Ishikawa (cell line): ENCODE data around the gene UBXN1.

Experiments used
- CEBPB ChIP-seq: IDR thresholded peaks from 2 replicates; pipeline ENCODE4 v1.6.1; 2012
- CREB1 ChIP-seq: IDR thresholded peaks from 2 replicates; pipeline ENCODE4 v1.6.1; 2012; ENCODE audit warnings: low read depth
- EGR1 ChIP-seq: IDR thresholded peaks from 2 replicates; pipeline ENCODE4 v1.6.1; 2012
- EP300 ChIP-seq: IDR thresholded peaks from 2 replicates; pipeline ENCODE4 v1.6.1; 2012; ENCODE audit warnings: borderline replicate concordance
- FOXM1 ChIP-seq: IDR thresholded peaks from 2 replicates; pipeline ENCODE4 v1.6.1; 2012; ENCODE audit warnings: low read depth, borderline replicate concordance
- MAX ChIP-seq: IDR thresholded peaks from 2 replicates; pipeline ENCODE4 v1.6.1; 2012
- NFIC ChIP-seq: IDR thresholded peaks from 2 replicates; pipeline ENCODE4 v1.6.1; 2012
- RAD21 ChIP-seq: IDR thresholded peaks from 2 replicates; pipeline ENCODE4 v1.6.1; 2012; ENCODE audit warnings: low read depth
- REST ChIP-seq: IDR thresholded peaks from 2 replicates; pipeline ENCODE4 v1.6.1; 2012; ENCODE audit warnings: low read depth, mild to moderate bottlenecking
- TAF1 ChIP-seq: IDR thresholded peaks from 2 replicates; pipeline ENCODE4 v1.6.1; 2012; ENCODE audit warnings: low read depth, mild to moderate bottlenecking
- TCF12 ChIP-seq: IDR thresholded peaks from 2 replicates; pipeline ENCODE4 v1.6.1; 2012; ENCODE audit warnings: low read depth
- TEAD4 ChIP-seq: IDR thresholded peaks from 2 replicates; pipeline ENCODE4 v1.6.1; 2012
- USF1 ChIP-seq: IDR thresholded peaks from 2 replicates; pipeline ENCODE4 v1.6.1; 2012
- YY1 ChIP-seq: IDR thresholded peaks from 2 replicates; pipeline ENCODE4 v1.6.1; 2012; ENCODE audit warnings: low read depth
- ZBTB7A ChIP-seq: IDR thresholded peaks from 2 replicates; pipeline ENCODE4 v1.6.1; 2012; ENCODE audit warnings: low read depth

The UBXN1 gene

GRCh38 chr11:62710001-62710345, 31.1 kb upstream of the UBXN1 start:
- no peak for TF ChIP-seq EGR1
- TF ChIP-seq CEBPB: no peak

- TF ChIP-seq TAF1 (no peak), YY1 (peak; percentile 77)
Measured at GRCh38 chr11:62709247-62710000, 30.6 kb upstream of the UBXN1 start.

- no peak for TF ChIP-seq USF1
- no peak for TF ChIP-seq RAD21
- TF ChIP-seq NFIC: no peak
- no peak for TF ChIP-seq CEBPB
- no peak for TF ChIP-seq FOXM1
- no peak for TF ChIP-seq TAF1
- no peak for TF ChIP-seq CREB1
- no peak for TF ChIP-seq TEAD4
- TF ChIP-seq YY1: no peak
- TF ChIP-seq REST: no peak
- TF ChIP-seq MAX: no peak
- TF ChIP-seq TCF12: no peak
- no peak for TF ChIP-seq ZBTB7A
- no peak for TF ChIP-seq EP300
- no peak for TF ChIP-seq EGR1
Measured at GRCh38 chr11:62708793-62709192, 29.9 kb upstream of the UBXN1 start.

- TF ChIP-seq RAD21 (no peak), TCF12 (no peak), TEAD4 (no peak), NFIC (no peak), CEBPB (no peak), FOXM1 (no peak), EP300 (no peak), REST (no peak), TAF1 (no peak), YY1 (no peak)
Measured at GRCh38 chr11:62708392-62708791, 29.5 kb upstream of the UBXN1 start.

- no peak for TF ChIP-seq TCF12
- TF ChIP-seq NFIC: no peak
- no peak for TF ChIP-seq ZBTB7A
- TF ChIP-seq MAX: no peak
- TF ChIP-seq FOXM1: no peak
- no peak for TF ChIP-seq USF1
- TF ChIP-seq TAF1: no peak
- no peak for TF ChIP-seq CREB1
- TF ChIP-seq EP300: no peak
- no peak for TF ChIP-seq CEBPB
- no peak for TF ChIP-seq REST
- no peak for TF ChIP-seq RAD21
- no peak for TF ChIP-seq EGR1
- no peak for TF ChIP-seq YY1
- TF ChIP-seq TEAD4: no peak
Measured at GRCh38 chr11:62707277-62707861, 28.5 kb upstream of the UBXN1 start, which contains the start of the genes BSCL2 and GNG3. BSCL2 (minus strand) TSS chr11:62707424; CDS start chr11:62707195, 229 bp downstream. GNG3 (plus strand) TSS chr11:62707676; CDS start chr11:62708296, 620 bp downstream.
